ENCODE measurements around the gene DENND2D.
A peak's percentile ranks its signal among the peaks of the same experiment; 100 is the strongest.

Gene DENND2D

DNA sequence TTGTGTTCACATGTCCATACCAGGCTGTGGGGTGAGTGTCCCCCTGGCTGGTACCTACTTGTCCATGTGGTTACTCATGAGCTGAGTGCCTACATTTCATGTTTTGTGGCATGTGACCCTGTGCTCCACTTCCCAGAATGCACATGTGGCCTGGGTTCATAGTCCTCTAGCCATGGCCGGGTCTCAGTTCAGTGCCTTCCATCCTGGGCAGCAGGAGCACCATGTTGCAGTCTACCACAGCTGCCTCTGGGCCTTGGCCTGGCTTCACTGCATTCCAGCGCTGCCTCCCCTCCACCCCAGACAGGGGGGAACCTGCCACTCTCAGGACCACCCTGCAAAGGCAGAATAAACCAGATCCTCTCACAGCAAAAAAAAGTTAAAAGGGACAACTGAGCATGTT lies 54.9 kb downstream of the DENND2D start:
- TF ChIP-seq, protein P1, sequence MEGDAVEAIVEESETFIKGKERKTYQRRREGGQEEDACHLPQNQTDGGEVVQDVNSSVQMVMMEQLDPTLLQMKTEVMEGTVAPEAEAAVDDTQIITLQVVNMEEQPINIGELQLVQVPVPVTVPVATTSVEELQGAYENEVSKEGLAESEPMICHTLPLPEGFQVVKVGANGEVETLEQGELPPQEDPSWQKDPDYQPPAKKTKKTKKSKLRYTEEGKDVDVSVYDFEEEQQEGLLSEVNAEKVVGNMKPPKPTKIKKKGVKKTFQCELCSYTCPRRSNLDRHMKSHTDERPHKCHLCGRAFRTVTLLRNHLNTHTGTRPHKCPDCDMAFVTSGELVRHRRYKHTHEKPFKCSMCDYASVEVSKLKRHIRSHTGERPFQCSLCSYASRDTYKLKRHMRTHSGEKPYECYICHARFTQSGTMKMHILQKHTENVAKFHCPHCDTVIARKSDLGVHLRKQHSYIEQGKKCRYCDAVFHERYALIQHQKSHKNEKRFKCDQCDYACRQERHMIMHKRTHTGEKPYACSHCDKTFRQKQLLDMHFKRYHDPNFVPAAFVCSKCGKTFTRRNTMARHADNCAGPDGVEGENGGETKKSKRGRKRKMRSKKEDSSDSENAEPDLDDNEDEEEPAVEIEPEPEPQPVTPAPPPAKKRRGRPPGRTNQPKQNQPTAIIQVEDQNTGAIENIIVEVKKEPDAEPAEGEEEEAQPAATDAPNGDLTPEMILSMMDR (conservative IDR thresholded peaks at IDR 0.05; ENCODE audit: low read depth, low read length): no peak
- DNase-seq (ENCODE audit: low read depth): no peak

DNA sequence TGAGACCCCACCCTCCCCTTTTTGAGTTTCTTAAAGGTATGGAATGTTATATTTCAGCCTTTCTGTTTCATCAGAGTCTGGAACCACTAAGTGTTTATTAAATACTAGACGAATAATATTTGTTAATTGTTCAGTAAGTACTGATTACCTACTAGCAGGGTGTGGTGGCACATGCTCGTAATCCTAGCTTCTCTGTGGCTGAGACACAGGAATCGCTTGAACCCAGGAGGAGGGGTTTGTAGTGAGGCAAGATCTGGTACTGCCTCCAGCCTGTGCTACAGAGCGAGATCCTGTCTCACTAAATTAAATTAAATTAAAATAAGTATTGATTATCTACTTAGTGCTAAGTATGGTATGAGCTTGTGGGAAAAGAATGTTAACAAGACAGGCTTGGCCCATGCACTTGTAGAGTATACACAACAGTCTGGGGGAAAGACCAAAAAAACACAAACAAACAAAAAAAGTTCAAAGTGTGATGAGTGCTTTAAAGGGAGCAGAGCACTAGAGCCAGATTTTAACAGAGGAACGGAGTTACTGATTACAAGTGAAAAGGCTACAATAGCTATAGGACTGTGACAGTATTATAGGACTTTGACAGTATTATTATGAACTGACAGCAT lies 58.0 kb downstream of the DENND2D start:
- no peak overlapping the region for H3K4me3 ChIP-seq (ENCODE audit: low read depth, low read length)
- DNase-seq (ENCODE audit: low read depth): peak; percentile 4
- TF ChIP-seq, protein P1 (conservative IDR thresholded peaks at IDR 0.05; ENCODE audit: low read depth, low read length): no peak

More for the DNA sequence above, 54.9 kb downstream of the DENND2D start:
- no peak overlapping the region for H3K4me3 ChIP-seq (ENCODE audit: low read depth, low read length)

GRCh38 chr1:111141245-111142220 lies 58.9 kb downstream of the DENND2D start:
- TF ChIP-seq, protein P1 (conservative IDR thresholded peaks at IDR 0.05; ENCODE audit: low read depth, low read length): no peak
- peak overlapping the region; percentile 86 for H3K4me3 ChIP-seq (ENCODE audit: low read depth, low read length)
- DNase-seq (ENCODE audit: low read depth): no peak

GRCh38 chr1:111140680-111140967 lies 59.8 kb downstream of the DENND2D start:
- DNase-seq (ENCODE audit: low read depth): peak; percentile 44
- TF ChIP-seq, protein P1 (conservative IDR thresholded peaks at IDR 0.05; ENCODE audit: low read depth, low read length): no peak
- peak overlapping the region; percentile 86 for H3K4me3 ChIP-seq (ENCODE audit: low read depth, low read length)

GRCh38 chr1:111139956-111140679 lies 60.3 kb downstream of the DENND2D start, which contains the start of the genes CEPT1 and DRAM2:
Gene CEPT1 (plus strand): TSS chr1:111140223. CDS start chr1:111147715, 7,492 bp downstream.
Gene DRAM2 (minus strand): TSS chr1:111140093. CDS start chr1:111131554, 8,539 bp downstream.
- H3K4me3 ChIP-seq (ENCODE audit: low read depth, low read length): peak within 1 kb of the TSS; percentile 86
- peak; percentile 97 for DNase-seq (ENCODE audit: low read depth)
- TF ChIP-seq, protein P1 (conservative IDR thresholded peaks at IDR 0.05; ENCODE audit: low read depth, low read length): no peak

DNA sequence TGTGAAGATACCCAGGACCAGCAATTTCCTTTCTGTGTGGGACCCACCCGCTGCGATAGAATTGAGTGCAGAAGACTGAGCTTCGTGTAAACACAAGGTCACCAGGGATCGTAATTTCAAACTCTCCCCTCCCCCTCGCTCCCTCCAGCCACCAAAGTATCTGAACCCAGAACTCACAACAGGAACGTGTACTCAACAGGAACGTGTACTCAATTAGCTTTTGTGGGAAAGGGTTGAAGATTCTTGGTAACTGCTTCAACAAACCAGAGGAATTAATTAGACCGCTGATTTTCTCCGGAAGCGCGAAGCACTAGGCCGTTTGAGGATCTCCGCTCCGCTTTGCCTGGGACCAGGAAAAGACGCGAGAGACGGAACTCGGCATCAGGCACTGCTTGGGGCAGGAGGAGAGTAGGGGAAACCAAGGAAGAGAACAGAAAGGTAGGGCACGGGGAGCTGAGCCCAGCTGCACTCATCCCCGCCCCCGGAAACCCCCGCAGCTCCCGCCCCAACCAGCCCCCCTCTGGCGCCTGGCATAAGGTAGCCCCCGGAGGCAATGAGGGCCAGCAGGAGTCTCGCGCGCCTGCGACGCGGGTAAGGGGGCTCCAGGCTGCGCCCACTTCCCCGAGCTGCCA lies 61.0 kb downstream of the DENND2D start:
- peak; percentile 67 for DNase-seq (ENCODE audit: low read depth)
- peak overlapping the region; percentile 86 for H3K4me3 ChIP-seq (ENCODE audit: low read depth, low read length)
- TF ChIP-seq, protein P1 (conservative IDR thresholded peaks at IDR 0.05; ENCODE audit: low read depth, low read length): no peak

Data from choroid plexus epithelial cell (primary cell).